Fibroblast of mammary gland (primary cell): ENCODE results near the gene ZNF862.

Experiments
- DNase-seq: peaks from one replicate; pipeline ENCODE4 v3.0.0-alpha.2; 2010; ENCODE audit warnings: low read depth
- H3K4me3 ChIP-seq: 2 replicates; pipeline ENCODE4 v1.5.1; 2011; ENCODE audit warnings: low read depth, mild to moderate bottlenecking, low read length, moderate library complexity; ENCODE audit not compliant: control insufficient read depth
- TF ChIP-seq, protein P1 (sequence below): conservative IDR thresholded peaks from 2 replicates; pipeline ENCODE4 v1.5.1; 2011; ENCODE audit warnings: low read depth, low read length, inconsistent platforms; ENCODE audit not compliant: control insufficient read depth, insufficient read depth

ZNF862 gene

DNA sequence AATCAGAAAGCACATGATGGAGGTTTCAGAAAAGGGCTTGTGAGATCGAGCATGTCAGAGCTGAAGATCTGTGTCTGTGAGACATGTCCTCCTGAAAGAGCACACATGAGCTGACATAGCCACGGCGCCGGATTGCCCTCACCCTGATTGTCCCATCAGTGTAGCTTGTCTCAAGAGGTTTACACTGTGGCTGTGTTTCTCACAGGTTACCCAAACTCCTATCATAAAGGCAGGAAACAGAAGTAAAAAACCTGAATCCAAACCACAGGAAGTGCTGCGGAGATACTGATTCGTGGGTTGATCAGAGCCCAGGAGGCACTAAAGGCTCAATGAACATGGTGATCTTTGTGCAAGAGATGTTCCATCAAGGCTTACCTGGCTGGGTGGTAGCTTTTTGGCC is 31.7 kb downstream of the ZNF862 start:
- TF ChIP-seq, protein P1, sequence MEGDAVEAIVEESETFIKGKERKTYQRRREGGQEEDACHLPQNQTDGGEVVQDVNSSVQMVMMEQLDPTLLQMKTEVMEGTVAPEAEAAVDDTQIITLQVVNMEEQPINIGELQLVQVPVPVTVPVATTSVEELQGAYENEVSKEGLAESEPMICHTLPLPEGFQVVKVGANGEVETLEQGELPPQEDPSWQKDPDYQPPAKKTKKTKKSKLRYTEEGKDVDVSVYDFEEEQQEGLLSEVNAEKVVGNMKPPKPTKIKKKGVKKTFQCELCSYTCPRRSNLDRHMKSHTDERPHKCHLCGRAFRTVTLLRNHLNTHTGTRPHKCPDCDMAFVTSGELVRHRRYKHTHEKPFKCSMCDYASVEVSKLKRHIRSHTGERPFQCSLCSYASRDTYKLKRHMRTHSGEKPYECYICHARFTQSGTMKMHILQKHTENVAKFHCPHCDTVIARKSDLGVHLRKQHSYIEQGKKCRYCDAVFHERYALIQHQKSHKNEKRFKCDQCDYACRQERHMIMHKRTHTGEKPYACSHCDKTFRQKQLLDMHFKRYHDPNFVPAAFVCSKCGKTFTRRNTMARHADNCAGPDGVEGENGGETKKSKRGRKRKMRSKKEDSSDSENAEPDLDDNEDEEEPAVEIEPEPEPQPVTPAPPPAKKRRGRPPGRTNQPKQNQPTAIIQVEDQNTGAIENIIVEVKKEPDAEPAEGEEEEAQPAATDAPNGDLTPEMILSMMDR = no peak
- no peak overlapping the region for H3K4me3 ChIP-seq
- DNase-seq = no peak

DNA sequence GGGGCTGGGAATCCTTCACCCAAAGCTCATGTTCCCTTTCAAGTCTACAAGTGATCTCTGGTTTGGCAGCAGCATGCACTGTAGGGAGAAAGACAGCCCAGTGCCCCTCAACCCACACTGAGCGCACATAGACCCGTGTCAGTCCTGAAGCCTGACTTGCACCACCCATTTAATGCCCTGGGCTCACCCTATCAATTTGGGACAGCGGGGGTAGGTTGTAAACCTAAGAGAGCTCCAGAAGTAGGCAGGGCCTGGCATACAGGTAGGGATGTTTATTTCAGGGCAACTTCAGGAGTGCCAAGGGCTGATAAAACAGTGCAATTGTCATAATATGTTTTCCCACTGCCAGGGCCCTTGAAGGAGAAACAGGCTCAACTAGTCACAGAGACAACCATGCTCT is 32.1 kb downstream of the ZNF862 start:
- no peak overlapping the region for H3K4me3 ChIP-seq
- TF ChIP-seq, protein P1 = no peak
- DNase-seq = no peak

DNA sequence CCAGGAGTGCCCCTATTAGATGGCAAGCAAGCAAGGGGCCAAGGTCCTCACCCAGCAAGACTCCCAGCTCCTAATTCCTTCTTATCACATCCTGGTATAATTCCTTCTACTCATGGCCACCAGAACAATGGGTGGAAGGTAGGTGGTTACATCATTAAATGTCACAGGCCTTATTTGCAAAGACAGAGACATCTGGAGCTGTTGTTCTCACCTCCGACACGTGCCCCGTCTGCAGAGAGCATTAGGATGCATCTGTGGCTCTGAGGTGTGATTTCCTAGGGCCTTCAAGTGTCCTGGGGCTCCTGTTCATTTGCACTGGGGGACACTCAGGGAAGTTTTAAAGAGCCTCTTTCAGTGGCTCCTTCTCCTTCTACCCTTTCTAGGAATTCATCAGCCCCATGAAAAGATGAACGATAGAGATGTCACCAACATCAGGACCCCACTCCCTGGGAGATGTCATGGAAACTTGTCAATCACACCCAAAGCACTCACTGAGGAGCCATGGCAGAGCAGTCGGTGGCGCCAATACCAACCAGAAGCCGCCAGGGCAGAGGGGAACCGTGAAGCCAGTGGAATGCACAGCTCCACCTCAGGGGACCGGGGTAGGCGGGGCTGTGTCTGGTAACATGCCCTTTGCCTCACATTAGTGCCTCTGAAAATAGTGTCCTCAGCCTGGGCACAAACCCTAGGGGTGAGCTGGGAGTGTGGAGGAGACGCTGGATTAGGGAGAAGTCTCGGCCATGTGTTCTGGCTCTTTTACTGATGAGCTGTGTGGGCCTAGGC is 32.7 kb downstream of the ZNF862 start:
- TF ChIP-seq, protein P1 = no peak
- no peak for DNase-seq
- H3K4me3 ChIP-seq = no peak overlapping the region

GRCh38 chr7:149871576-149871975 is 33.4 kb downstream of the ZNF862 start:
- H3K4me3 ChIP-seq = no peak overlapping the region
- TF ChIP-seq, protein P1 = no peak
- DNase-seq = no peak

DNA sequence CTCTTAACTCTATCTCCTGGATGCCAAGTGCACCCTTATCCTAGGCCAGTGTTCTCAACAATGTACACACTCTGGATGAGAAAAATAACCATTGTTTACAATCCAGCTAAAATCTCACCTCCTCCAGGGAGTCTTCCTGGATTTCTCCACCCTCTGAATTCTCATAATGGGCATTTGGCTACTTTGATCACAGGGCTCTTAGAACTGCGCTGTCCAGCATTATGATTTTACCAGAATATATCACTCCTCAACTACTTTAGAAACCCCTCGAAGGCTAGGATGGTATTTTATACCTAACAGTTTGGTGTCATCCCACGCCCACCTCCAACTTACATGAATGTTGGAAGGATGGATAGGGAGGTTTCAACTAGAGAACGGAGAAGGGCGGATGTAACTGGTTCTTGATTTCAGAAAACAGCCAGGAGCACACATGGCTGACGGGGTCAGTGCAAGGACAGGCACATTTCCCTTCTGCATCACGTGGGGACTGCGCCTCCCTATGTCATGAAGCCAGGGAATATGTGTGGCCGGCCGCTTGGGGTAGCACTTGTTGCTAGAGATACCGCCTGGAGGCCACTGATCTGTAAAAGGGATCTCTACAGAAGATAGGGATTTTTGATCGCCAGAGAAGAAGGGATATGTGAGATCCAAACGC is 34.4 kb downstream of the ZNF862 start:
- peak; percentile 84 for DNase-seq
- TF ChIP-seq, protein P1 = peak; percentile 21
- peak overlapping the region; percentile 65 for H3K4me3 ChIP-seq

DNA sequence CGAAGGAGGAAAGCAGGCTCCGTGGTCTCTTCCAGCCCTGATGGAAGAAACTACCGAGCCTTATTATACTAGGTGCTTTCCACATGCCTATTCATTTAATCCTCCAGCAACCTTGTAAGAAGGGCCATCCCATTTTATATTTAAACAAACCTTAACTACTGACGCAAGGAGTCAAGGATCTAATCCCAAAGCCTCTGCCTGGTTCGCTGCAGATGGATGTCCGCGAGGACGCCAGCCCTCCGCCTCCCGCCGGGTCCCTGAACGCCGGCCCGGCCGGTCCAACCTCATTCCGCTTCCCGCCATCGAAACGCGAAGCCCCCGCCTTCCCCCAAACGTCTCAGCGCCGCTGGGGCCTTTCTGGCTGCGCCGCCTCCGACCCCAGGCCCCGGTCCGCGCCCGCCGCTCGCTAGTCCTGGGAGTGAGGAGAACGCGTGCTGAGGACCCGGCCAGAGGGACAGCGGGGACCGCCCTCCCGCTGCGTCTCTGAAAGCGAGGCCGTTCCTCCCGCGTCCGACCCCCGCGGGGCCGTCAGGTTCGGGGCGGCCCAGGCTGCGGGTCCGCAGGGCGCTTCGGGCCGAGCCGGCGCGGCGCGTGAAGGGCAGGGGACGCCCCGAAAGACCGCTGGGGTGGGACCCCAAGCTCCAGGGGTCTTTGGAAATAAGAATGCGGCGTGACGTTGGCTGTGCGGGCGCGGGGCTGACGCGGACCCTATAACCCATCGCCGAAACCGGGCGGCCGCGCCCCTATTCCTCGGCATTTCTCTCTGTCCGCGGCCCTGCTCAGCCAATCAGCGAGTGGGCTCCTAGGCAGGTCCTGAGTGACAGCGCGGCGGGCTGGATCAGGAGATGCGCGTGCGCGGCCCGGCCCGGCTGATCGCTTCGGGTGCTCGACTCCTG is 35.1 kb downstream of the ZNF862 start, which contains the start of gene ATP6V0E2:
TSS of gene ATP6V0E2 (plus strand) at position 896 of the 896 bp plus-strand sequence. CDS start 97 bp downstream, outside the sequence.
- DNase-seq = peak; percentile 85
- peak within 1 kb of the TSS; percentile 65 for H3K4me3 ChIP-seq
- TF ChIP-seq, protein P1 = no peak
